Stimulated activated CD4-positive, alpha-beta T cell treated with anti-CD3 and anti-CD28 coated beads, Interleukin-4, amount 100 ng/mL, for 4 hours (primary cell): ENCODE results near the gene MORN1.

Experiments
- DNase-seq, 2 experiments: peaks; one replicate each; pipeline ENCODE4 v3.0.0-alpha.2; 2020

The MORN1 gene

DNA sequence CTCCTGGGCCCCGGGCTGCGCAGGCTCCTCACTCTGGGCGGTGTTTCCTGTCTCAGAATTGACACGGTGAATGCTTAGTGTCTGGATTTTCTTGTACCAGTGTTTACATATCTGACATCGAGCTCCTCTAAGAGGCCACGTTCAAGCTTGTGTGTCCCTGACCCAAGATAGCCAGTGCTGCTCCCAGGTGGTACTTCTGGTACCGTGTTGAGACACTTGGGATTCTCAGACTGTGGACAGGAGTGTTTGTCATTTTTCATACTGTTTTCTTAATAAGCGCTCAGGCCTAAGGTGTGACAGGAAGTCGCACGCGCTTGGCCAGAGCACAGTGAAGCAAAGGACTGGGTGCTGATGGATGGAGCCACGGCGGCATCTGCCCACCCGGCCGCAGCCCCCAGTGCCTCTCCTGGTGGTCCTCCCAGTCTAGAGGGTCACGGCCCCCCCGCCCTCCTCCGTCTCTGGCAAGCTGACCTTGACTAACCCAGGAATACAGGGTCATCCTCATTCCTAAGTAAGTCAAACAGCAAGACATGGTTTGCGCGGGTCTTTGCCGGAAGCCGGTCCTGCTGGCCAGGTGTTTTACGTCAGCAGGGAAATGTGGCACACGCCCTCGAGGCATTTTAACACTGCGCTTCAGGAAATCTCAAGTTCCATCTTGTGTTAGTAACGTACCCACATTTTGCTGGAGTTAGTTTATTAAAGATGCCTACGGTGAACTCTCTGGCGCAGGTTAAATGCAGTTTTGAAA lies 13.0 kb upstream of the MORN1 start:
- DNase-seq, result no peak

DNA sequence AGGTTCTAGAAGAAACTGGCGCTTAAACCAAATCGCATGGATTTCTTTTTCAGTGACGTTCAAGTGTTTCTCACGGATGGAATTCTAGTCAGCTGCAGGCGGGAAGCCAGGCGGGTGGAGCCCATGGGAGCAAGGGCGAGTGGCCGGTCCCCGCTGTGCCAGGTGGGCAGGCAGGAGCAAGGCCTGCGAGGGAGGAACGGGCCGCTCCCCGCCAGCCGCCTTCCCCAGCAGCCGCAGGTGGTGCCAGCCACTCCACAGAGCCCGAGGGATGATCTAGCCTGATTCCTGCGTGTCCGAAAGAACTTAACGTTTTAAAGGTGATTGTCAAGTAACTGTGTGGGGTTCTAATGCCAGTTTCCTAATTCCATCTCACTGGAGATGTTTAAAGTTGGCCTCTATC lies 11.9 kb upstream of the MORN1 start:
- no peak for DNase-seq

DNA sequence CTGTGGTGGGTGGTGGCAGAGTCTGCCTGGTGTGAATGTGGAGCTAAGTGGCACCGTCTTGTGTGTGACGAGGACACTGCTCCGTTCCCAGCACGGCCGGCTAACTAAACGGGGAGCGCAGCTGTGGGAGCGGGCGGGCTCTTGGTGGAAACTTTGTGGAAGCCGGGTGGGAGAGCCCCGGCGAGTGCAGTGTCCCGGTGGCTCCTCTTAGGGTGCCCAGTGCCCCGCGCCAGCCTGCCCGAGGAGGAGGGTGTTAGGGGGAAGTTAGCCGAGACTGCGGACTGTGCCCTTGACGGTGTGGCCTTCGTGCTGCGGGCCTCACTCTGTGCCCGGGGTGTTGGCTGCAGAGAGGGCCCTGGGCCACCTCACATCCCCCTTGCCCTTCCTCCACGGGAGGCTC lies 11.1 kb upstream of the MORN1 start:
- DNase-seq, result no peak

DNA sequence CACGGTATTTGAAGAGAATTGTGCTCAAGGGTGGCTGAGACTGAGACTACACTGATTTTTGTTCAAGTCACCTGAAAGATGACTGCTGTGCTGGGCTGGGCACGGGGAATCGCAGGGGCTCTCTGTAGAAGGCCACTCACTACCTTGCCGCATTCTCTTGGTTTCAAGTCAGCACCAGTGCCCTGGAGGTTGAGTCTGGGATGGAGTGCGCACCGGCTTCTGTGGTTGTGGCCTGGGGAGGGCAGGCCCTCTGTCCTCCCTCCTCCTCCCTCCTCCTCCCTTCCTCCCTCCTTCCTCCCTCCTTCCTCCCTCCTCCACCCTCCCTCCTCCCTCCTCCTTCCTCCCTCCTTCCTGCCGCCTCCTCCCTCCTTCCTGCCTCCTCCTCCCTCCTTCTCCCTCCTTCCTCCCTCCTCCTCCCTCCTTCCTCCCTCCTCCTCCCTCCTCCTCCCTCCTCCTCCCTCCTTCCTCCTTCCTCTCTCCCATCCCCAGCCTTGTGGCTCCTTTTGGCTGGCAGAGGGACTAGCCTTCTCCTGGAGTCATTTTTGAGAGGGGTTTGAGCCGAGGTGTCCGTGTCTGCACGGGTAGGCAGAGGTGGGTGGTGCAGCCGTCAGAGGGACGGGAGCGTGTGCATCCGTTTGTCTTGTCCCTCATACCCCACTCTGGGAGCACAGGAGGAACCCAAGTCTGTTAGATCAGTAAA lies 9.7 kb upstream of the MORN1 start:
- no peak for DNase-seq

DNA sequence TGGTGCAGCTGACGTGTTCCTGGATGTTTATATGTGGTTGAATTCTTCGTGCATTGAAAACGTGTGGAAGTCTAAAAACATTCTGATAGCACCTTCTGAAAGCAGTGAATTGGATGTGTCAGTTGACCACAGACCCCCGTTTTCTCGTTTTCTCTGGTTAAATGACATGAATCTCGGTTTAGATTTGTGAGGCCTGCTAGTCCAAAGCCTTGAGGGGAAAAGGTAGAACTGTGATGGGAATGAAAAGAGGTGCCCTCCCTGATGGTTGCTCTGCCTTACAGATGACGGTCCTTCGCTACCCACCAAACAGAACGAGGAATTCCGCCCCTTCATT lies 9.2 kb upstream of the MORN1 start:
- no peak for DNase-seq

DNA sequence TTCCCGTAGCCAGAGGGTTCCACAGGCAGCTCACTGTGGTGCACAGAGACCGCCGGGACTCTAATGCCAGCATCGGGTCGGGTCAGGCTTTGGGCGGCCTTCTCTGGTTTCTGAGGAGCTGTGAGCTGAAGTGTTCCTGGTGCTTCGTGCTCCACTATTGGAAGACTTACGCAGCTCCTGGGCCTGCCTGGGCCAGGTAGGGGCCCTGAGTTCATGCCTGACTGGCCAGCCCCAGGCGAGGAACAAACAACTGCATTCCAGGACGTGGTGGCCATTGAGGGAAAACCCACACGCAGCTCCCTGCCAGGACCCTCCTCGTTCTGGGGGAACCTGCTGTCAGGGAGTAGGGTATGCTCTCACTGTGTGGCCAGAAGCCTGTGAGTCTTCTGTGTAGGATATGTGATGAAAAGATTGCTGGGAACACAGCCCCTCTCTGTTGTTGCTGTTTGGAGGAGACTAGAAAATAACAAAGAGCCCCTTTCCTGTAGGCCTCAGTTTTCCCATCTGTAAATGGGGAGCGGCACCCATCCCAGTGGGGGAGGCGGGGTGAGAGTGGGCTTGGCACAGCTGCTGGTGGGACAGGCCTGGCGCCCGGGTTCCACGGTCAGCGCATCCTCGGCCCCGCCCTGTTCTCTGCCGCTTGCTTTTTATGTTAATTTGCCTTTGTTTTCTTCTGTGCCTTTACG lies 8.7 kb upstream of the MORN1 start:
- DNase-seq, result no peak

DNA sequence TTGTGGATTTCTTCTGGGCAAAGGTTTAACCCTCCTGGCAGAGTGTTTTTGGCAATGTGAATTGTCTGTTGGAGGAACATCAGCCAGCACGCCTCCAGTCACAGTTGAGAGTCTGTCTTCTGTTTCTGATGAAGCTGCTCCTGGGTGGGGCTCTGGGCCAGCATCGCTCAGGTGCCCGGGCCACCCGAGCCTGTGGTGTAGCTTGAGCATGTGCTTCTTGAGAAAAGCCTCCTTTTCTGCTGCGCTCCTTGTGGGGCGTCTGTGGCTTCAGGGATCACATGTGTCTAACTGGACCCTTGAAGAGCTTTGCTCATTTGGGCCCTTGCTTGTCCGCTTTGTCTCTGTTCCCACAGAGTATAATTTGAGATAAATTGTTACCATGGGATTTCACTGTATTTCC lies 7.5 kb upstream of the MORN1 start:
- DNase-seq, result no peak

DNA sequence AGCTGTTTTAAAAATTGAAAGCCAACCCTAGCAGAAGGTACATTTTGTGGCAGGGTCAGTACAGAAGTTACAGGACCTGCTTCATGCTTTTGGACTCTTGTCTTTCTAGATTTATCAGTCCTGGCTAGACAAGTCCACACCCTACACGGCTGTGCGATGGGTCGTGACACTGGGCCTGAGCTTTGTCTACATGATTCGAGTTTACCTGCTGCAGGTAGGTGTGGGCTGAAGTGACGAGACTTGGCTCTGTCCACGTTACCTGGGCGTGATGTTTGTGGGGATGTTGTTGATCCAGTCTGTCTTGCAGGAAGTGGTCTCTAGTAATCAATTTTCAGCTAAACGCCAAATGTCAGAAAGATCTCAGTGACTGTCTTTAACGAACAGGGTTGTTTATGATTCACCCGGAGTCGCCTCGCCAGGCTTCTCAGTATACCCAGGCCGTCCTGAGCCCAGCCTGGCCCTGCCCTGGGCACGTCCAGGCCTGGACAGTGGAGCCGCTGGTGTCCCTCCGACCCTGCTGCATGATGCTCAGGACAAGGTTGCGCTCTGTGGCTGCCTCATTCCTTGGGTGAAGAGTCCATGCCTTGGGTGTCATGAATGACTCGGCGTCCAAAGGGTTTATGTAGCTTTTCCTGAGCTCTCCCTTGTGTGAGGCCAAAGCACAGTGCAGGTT lies 5.8 kb upstream of the MORN1 start:
- DNase-seq, result no peak

DNA sequence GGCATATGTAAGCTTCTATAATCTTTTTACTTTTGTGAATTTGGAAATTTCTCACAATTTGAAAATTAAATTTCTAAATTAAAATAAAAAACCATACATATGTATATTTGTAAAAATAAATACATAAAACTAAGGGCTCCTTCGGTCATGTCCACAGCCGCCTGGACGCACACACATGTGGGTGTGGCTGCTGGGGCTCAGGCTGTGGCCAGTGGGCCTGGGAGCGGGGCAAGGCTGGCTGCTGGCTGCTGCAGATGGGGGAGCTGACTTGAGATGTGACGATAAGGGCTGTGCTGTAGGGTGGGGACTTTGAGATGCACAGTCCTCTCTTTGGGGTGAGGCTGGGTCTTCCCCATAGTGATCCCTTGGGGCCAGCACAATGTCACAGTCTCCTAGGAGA lies 5.1 kb upstream of the MORN1 start:
- DNase-seq, result no peak

DNA sequence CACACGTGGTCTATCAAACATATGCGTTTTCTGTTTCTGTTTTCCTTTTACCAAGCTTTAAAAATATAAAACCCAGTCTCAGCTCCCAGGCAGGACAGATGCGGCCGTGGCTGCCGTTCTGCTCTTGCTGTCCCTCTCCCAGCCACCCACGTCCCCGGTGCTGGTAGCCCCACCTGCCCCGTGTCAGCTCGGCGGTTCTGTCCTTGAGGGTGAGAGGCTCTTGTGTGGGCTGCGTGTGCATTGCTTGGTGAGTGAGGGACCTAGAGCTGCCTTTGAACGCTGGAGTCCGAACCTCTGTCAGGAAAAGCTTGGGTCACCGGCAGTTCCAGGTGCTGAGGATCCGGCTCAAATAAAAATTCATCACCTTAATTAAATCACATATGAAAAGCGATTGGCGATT lies 4.7 kb upstream of the MORN1 start:
- no peak for DNase-seq

DNA sequence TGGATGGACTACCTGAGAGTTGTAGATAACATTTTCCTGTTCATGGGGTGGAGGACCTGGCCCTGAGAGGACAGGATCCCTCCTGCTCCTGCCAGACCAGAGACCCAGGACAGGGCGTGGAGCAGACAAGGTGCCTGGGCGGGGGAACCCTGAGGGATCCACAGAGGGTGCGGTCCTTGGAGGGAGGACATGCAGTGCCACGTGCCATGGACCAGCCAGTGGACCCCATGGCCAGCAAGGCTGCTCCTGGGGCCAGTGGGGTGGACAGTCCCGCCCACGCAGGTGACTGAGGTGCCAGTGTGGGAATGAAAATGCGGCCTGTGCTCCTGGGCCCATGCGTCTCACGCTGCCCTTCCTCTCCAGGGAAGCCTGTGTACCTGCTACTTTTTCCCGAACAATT lies 3.9 kb upstream of the MORN1 start:
- DNase-seq, result no peak

DNA sequence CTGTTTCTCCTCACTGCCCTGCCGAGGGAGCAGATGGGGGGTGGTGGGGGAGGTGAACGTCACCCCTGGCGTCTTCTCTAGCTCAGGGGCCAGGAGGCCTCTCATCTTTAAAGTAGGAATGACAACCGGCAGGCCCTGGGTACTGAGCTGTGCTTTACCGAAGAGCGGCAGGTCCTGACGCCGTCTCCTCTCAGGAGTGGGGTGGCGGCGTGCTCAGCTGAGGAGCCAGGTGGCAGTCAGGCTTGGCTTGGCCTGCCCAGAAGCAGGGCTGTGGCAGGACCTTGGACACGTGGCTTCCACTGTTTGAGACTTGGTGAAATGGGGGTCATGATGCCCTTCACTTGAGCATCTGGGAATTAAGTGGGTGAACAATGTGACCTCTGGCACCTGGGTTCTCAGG lies 3.4 kb upstream of the MORN1 start:
- no peak for DNase-seq

DNA sequence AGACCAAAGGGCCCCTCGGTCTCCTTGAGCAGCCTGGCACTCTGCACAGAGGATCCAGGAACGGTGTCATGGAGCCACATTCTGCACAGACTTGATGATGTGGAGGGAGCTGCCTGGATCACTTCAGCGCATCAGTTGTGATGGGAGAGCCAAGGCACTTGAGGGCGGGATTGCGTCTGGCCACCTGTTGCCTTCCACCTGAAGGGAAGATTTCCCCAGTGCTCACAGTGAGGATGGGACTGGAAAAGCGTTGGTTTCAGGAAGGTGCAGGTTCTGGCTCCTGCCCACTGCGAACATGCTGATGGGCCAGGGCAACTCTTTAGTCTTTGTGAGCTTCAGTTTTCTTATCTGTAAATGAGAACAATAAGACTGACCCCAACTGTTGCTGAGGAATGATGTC lies 2.9 kb upstream of the MORN1 start:
- no peak for DNase-seq

DNA sequence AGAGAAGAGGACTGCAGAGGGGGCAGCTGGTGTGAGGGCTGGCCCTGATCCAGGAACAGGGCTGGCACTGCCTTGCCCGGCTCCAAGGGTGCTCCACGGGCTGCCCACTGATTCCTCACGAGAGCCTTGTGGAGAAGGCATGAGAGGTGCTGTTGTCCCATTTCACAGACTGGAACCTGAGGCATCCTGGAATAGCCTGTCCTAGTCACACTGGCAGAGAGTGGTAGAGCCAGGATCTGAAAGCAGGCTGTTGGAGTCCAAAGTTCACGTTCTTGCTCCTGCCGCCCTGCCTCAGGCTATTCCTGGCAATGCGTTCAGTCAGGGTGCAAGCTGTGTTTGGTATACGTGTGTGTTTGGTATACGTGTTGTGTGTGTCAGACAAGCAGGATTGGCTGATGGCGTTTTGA lies 2.1 kb upstream of the MORN1 start:
- no peak for DNase-seq

DNA sequence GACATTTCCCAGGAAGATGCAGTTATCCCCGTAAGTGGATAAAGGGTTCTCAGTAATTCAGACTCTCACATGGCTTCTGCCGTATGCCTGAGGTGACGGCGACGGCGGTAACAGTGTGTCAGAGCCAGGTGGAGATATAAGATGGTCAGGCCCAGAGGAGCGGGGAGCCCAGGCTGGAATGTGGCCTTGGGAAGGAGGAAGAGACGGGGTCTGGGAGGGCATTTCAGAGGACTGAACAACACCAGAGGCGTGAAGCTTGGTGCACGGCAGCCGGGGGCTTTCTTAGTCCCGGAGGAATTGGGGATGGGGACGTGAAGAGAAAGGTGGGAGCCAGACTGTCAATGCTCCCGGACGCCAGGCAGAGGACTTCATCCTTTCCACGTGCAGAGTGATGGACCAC lies 1.3 kb upstream of the MORN1 start:
- no peak for DNase-seq

DNA sequence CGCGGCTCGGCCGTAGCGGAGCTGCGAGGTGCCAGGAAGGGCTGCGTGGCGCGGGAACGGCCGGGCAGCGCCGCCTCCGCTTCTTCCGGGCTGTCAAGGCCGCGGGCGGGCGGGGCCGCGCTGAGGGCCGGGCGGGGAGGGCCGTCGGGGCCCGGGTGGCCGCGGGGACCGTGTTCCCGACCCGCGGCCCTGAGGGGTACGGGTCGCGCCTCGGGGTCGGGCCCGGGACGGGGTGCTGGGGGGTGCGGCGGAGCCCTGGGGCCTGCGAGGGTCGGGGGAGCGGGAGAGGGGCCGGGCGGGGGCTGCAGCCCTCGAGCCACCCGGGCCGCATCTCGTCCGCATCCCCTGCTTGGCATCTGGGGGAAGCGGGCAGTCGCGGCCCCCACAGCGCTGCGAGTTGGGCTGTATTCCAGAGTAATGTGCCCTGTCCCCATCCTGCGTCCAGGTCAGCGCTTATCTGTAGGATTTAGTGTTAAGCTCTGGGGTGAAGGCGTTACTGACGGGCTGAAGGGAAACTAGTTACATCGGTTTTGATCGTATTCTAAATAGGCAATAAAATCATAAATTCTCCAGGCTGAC lies 666 bp upstream of the MORN1 start:
- no peak for DNase-seq

DNA sequence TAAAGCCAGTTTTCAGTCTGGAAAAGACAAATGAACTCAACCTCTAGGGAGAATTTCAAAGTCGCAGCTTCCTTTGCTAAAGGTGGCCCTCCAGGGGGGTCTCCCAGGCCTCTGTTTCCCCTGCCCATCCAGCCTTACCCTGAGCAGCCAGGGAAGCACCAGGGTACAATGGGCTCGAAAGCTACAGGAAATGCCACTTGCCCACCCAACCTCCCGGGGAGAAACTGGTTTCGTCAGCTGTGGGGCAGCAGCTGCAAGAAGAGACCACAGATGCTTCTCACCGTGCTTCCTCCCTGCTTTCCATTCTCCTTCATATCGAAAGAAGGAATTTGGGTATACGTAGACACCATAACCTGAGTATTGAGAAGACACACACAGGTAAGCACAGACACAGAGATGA lies 1.7 kb downstream of the MORN1 start:
- no peak for DNase-seq

DNA sequence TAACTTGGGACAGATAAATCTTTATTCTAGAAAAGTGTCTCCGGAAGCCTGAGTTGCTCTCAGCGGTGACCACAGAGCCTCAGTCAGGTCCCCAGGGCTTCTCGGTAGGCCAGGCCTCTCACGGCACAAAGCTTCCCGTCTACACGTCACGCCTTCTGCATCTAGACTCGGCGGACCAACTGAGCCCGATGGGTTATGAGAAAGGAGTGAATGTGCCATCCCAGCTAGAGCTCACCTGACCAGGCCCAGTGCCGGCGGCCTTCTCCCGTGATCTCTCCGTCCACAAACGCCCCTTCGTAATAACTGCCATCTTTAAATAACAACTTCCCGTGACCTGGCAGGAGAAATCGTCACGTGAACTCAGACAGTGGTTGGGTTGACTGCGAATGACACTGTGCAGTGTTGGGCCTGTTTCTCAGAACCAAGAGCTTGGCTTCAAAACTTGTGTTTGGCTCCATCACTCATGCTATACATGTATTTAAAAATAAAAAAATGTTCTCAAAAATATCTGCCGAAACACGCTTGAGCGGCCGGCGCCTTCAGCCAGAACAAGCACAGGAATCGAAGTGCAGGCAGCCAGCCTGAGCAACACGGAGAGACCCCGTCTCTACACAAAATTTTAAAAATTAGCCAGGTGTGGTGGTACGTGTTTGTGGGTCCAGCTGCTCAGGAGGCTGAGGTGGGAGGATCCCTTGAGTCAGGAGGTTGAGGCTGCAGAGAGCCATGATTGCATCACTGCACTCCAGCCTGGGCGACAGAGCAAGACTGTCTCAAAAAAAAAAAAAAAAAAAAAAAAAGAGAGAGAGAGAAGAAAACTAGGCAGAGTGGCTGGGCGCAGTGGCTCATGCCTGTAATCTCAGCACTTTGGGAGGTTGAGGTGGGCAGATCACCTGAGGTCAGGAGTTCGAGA lies 3.1 kb downstream of the MORN1 start:
- DNase-seq, result no peak

DNA sequence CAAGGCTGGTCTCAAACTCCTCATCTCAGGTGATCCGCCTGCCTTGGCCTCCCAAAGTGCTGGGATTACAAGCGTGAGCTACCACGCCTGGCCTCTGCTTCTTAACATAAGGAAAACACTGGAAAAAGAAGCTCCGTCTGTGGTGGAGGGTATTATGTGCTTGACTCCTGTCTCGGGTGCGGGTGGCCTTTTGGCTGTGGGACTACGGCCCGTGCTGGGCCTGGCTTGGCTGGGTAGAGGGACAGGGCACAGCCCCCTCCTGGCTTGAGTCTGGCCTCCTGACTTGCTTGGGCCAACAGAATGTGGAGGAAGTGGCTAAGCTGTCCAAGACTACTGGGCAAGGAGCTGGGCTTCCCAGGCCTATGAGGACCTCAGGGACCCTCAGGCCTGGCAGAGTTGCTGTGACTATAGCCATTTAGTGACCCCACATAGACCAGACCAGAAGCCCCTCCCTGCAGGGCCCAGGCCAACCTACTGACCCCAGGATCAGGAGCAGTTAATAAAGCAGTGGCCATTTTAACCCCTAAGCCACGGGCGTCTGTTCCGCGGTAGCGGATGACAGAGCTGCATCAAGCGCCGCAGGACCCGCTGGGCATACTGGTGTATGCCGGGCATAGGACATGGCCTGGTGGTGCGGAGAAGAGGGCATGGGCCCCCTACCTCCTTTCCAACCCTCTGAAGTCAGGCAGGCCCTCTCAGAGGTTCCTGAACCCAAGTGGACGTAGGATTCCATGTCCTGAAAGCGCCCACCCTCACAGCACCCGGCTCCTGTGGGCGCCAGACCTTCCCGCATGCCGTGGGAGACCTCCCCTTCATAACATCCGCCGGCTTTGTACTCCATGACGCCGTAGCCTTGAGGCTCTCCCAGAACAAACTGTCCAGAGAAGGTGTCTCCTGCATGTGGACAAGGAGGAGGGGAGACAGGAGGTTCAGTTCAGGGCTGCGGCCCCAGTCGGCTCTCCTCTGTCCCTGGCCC lies 4.4 kb downstream of the MORN1 start:
- DNase-seq, result no peak

DNA sequence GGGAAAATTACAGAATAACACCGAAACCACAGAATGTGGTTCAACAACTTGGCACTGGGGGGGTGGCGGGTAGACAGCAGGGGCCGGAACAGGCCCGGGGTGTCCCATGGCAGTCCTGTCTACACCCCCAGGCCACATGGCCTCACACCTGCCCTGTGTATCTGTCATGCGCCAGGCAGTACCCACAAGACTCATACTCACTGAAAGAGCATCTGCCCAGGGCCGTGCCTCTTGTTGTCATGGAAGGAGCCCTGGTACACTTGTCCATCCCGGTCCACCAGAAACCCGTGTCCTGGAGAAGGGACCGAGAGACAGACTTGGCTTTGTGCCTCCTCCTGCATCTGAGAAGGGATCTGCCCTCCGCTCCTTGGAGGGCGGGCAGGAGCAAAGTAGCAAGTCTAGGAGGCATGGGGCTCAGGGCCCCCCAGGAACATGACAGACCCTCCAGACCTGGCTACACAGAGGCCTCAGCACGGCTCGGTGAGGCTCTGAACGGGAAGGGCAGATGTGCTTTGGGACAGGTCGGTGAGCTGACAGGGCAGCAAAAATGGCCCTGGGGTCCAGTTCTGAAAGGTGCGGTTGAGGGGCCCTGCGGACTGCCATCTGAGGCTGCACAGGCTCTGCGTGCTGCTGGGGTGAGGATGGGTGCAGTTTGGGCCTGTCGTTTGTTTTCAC lies 5.6 kb downstream of the MORN1 start:
- no peak for DNase-seq
